Subcutaneous abdominal adipose tissue (tissue), 5 donors: ENCODE results near the gene KRTAP10-8.
"Not testable (repeated sequence)": the region's sequence is repeated elsewhere in the genome, so short reads cannot be mapped to it uniquely, and the experiment has no call there.

ENCODE experiments used
- H3K27ac ChIP-seq: one replicate; pipeline ENCODE4 v1.7.0; 2013; ENCODE audit warnings: low read depth, mild to moderate bottlenecking, inconsistent platforms, low read length, moderate library complexity
- H3K27me3 ChIP-seq, 5 donors: one replicate each; pipeline ENCODE4 v1.7.0; 2013; ENCODE audit warnings: low read length in 5 of 5, inconsistent platforms in 1 of 5; ENCODE audit not compliant: control insufficient read depth in 5 of 5, insufficient read depth in 4 of 5
- H3K36me3 ChIP-seq, 5 donors: one replicate each; pipeline ENCODE4 v1.7.0; 2013; ENCODE audit warnings: low read length in 5 of 5; ENCODE audit not compliant: control insufficient read depth in 5 of 5, insufficient read depth in 5 of 5
- H3K4me1 ChIP-seq, 5 donors: one replicate each; pipeline ENCODE4 v1.7.0; 2013; ENCODE audit warnings: low read length in 5 of 5, mild to moderate bottlenecking in 3 of 5, moderate library complexity in 1 of 5; ENCODE audit not compliant: control insufficient read depth in 5 of 5, insufficient read depth in 5 of 5
- H3K4me3 ChIP-seq, 5 donors: one replicate each; pipeline ENCODE4 v1.7.0; 2013; ENCODE audit warnings: low read length in 5 of 5, low read depth in 1 of 5
- H3K9ac ChIP-seq, 5 donors: one replicate each; pipeline ENCODE4 v1.7.0; 2013; ENCODE audit warnings: low read length in 5 of 5, mild to moderate bottlenecking in 4 of 5, moderate library complexity in 3 of 5
- H3K9me3 ChIP-seq, 5 donors: one replicate each; pipeline ENCODE4 v1.7.0; 2013; ENCODE audit warnings: low read length in 5 of 5; ENCODE audit not compliant: control insufficient read depth in 5 of 5
- donor health status: healthy.
- donor health status: healthy.
- donor health status: healthy.
- donor health status: healthy.
- donor health status: healthy.

KRTAP10-8 gene

DNA sequence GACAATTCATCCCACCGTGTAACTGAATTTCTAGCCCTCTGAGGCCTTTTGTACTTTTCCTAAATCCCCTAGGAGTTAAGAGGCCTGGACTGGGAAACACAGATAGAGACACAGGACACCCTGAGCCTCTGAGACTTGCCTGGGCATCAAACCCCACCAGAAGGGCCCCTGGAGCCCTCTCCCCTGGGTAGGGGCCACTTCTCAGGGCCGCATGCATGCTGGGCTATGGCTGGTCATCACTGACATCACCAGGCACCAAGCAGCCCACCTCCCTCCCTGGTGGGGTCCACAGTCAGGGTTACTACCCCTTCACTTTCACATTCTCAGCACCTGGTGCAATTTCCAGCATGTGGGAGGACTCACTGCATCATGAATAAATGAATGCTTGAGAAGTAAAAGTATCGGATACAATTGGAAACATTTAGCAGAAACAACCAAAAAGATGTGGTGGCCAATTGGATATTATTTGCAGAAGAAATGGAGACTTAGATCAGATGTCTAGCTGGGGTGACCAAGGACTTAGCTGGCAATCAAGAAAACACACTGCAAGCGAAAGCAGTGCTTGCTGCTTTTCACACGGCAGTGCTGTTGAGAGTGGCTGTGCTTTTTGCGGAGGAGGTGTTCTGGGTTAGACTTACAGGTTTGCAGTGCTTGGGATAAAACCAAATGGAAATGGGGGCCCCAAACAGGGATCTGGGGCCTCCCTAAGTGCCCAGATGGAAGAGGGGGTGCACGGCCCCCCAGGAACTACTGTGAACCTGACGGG, 12.4 kb upstream of the KRTAP10-8 start:
- H3K27me3 ChIP-seq: peaks cover 9 to 36% (median 20%) of the 10 kb centered on the region in 5 donors
- no peak overlapping the region for H3K4me3 ChIP-seq
- no peaks in the 10 kb centered on the region for H3K36me3 ChIP-seq
- peaks cover 0 to 5% (median 0%) of the 10 kb centered on the region in 5 donors for H3K9me3 ChIP-seq
- no peak overlapping the region for H3K9ac ChIP-seq
- H3K4me1 ChIP-seq: no peaks in the 10 kb centered on the region
- no peak overlapping the region for H3K27ac ChIP-seq

DNA sequence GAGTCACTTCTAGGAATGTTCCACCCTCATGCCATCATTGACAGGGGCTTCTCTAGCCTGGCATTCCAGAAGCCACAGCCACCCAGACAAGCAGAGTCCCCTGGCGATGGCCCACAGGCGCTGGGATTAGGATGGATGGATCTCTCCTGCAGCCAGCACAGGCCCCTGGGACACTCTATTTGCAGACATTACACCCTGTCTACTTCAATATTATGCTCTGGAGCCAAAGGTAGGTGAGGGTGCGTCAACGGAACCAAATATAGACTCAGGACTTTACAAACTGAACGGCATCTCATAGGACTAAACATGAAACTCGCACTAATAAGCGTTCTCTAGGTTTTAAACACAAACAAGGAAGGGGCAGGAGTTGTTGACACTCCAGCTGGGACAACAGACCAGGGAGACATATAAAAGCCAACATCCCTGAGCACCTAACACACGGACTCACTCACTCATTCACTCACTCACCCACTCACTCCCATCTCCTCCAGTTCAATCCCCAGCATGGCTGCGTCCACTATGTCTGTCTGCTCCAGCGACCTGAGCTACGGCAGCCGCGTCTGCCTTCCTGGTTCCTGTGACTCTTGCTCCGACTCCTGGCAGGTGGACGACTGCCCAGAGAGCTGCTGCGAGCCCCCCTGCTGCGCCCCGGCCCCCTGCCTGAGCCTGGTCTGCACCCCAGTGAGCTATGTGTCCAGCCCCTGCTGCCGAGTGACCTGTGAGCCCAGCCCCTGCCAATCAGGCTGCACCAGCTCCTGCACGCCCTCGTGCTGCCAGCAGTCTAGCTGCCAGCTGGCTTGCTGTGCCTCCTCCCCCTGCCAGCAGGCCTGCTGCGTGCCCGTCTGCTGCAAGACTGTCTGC, 11.5 kb upstream of the KRTAP10-8 start, which contains the start of gene KRTAP10-7:
Gene KRTAP10-7, plus strand, starts transcription at position 480 of the 861 bp plus-strand sequence. Its CDS starts 25 bp downstream, at position 505.
- not testable (repeated sequence) for H3K27ac ChIP-seq, H3K4me3 ChIP-seq, H3K4me1 ChIP-seq, H3K9ac ChIP-seq, H3K36me3 ChIP-seq, H3K9me3 ChIP-seq
- peaks cover 9 to 36% (median 20%) of the 10 kb centered on the region in 5 donors for H3K27me3 ChIP-seq

DNA sequence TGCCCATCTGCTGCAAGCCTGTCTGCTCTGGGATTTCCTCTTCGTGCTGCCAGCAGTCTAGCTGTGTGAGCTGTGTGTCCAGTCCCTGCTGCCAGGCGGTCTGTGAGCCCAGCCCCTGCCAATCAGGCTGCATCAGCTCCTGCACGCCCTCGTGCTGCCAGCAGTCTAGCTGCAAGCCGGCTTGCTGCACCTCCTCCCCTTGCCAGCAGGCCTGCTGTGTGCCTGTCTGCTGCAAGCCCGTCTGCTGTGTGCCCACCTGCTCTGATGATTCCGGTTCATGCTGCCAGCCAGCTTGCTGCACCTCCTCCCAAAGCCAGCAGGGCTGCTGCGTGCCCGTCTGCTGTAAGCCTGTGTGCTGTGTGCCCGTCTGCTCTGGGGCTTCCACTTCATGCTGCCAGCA, 10.8 kb upstream of the KRTAP10-8 start:
- H3K36me3 ChIP-seq, H3K4me3 ChIP-seq, H3K9me3 ChIP-seq, H3K4me1 ChIP-seq, H3K27ac ChIP-seq, H3K9ac ChIP-seq: not testable (repeated sequence)
- peaks cover 9 to 36% (median 20%) of the 10 kb centered on the region in 5 donors for H3K27me3 ChIP-seq

DNA sequence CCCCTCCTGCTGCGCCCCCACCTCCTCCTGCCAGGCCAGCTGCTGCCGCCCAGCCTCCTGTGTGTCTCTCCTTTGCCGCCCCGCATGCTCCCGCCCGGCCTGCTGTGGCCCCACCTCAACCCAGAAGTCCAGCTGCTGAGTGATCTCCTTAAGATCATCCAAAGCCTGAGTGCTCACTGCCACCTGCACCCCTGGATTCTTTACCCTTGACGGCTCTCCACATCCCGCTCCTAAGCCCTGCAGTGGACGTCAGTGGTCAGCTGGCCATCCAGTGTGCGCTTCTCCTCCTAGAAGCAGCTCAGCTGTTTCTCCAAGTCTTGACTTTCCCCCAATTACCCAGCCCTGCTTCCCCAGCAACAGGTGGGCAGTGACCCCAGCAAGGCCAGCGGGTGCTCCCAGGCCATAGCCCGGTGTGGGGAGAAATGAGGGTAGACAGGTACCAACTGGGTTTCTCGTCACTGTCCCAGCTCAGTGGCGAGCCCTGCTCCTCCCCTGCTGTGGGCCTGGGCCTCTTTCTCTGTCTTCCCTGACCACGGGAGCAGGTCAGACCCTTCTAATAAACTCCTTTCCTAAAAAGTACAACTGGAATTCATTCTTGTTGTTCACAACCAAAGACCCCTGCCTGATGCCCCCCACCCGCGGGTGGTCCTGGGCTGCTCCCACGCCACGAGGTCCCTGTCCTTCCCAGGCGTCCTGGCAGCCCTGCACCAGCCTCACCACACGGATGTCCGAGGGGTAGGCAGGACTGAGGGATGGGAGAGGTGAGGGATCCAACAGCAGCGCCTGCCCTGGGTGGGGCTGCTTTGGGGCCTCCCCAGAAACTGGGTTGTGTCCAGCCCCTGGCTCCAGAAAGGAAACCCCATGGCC, 10.1 kb upstream of the KRTAP10-8 start:
- H3K4me3 ChIP-seq: no peak overlapping the region
- peaks cover 0 to 5% (median 0%) of the 10 kb centered on the region in 5 donors for H3K9me3 ChIP-seq
- H3K27ac ChIP-seq: no peak overlapping the region
- H3K27me3 ChIP-seq: peaks cover 9 to 36% (median 20%) of the 10 kb centered on the region in 5 donors
- H3K4me1 ChIP-seq: no peaks in the 10 kb centered on the region
- no peak overlapping the region for H3K9ac ChIP-seq
- H3K36me3 ChIP-seq: no peaks in the 10 kb centered on the region

DNA sequence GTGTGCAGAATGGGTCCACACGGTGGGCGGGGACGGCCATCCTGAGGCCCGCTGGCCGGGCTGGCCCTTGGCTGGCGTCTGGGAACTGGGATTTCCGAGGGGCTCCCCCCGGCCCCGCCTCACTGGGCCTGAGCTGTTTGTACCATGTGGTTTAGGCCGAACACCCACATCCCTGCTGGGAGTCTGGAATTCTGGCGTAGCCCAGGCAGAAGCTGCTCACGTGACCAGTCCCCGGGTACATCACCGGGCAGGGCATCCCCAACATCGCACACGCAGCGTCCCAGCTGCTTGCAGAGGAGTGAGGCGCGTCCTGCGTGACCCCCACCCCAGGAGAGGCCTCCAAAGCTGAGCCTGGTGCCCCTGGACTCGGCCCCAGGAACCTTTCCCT, 9.4 kb upstream of the KRTAP10-8 start:
- peaks cover 9 to 36% (median 20%) of the 10 kb centered on the region in 5 donors for H3K27me3 ChIP-seq

DNA sequence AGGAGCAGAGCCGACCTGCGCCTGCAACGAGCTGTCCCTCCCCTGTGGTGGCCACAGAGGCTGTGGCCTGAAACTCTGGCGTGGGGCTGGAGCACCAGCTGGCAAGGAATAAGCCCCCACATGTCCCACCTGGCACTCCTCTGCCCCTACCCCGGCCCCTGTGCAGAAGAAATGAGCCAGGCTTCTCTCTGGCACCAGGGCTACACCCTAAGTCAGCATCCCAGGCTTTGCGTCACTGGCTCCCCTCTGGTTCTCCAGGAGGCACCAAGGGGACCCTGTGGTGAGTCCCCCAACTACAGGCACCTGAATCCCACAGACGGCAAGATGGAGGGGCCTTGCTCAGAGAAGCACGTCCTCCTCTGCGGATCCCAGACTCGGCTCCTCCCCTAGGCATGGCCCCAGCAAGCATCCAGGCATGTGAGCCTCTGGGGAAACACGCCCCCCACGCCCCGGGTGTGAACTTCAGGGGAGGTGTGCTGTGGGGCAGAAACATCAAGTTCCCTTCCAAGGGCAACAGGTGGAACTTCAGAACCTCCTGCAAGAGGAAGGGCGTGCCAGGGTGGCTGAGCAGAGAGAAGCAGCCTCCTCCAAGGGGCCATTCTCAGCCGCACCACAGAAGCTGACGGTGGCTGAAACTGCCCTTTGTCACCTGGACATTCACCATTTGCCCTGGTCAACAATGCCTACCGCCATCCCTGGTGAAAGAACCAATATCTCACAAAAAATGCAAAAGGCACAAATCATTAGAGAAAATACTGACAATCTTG, 8.6 kb upstream of the KRTAP10-8 start:
- H3K4me1 ChIP-seq: no peaks in the 10 kb centered on the region
- H3K27me3 ChIP-seq: peaks cover 9 to 36% (median 20%) of the 10 kb centered on the region in 5 donors
- H3K36me3 ChIP-seq: no peaks in the 10 kb centered on the region
- H3K27ac ChIP-seq: no peak overlapping the region
- no peak overlapping the region for H3K4me3 ChIP-seq
- H3K9me3 ChIP-seq: peaks cover 0 to 5% (median 0%) of the 10 kb centered on the region in 5 donors
- no peak overlapping the region for H3K9ac ChIP-seq

More for the DNA sequence above, 9.4 kb upstream of the KRTAP10-8 start:
- Histone ChIP-seq H3K36me3 (no peaks in the 10 kb centered on the region), H3K9me3 (peaks cover 0 to 5% (median 0%) of the 10 kb centered on the region in 5 donors), H3K27ac (no peak overlapping the region), H3K9ac (no peak overlapping the region), H3K4me3 (no peak overlapping the region), H3K4me1 (no peaks in the 10 kb centered on the region)

DNA sequence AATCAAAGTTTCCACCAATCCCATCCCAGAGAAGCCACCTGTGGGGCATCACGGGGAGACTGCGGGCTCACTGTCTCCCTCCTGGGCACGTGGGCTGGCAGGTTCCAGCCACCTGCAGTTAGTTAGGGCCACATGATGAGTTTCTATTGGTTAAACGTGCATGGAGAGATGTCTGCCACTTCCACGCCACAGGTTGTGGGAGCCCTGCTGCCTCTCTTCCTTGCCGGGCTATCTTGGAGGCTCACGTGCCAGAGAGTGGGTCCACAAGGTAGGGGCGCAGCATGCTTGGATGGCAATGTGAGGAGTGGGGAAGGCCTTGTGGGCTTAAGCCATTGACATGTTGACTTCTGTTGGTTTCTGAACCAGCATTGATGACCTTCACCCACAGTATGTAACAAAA, 8.0 kb upstream of the KRTAP10-8 start:
- peaks cover 9 to 36% (median 20%) of the 10 kb centered on the region in 5 donors for H3K27me3 ChIP-seq
- peaks cover 0 to 5% (median 2%) of the 10 kb centered on the region in 5 donors for H3K9me3 ChIP-seq
- no peaks in the 10 kb centered on the region for H3K36me3 ChIP-seq
- H3K9ac ChIP-seq: no peak overlapping the region
- H3K27ac ChIP-seq: no peak overlapping the region
- H3K4me3 ChIP-seq: no peak overlapping the region
- no peaks in the 10 kb centered on the region for H3K4me1 ChIP-seq

DNA sequence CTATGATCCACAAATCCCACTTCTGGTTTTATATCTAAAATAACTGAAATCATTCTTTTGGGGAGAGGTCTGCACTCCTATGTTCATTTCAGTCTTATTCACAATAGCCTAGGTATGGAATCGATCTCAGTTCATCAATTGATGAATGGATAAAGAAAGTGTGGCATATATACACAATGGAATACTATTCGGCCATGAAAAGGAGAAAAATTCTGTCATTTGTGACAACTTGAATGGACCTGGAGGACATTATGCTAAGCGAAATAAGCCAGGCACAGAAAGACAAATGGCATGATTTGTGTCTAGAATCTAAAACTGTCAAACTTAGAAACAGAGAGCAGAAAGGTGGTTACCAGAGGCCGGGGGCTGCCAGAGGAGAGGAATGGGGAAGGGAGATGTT, 5.4 kb upstream of the KRTAP10-8 start:
- Histone ChIP-seq H3K9me3 (peaks cover 2 to 25% (median 15%) of the 10 kb centered on the region in 5 donors), H3K27me3 (peaks cover 8 to 20% (median 13%) of the 10 kb centered on the region in 5 donors), H3K9ac (no peak overlapping the region), H3K4me1 (no peaks in the 10 kb centered on the region), H3K36me3 (no peaks in the 10 kb centered on the region), H3K4me3 (no peak overlapping the region), H3K27ac (no peak overlapping the region)

DNA sequence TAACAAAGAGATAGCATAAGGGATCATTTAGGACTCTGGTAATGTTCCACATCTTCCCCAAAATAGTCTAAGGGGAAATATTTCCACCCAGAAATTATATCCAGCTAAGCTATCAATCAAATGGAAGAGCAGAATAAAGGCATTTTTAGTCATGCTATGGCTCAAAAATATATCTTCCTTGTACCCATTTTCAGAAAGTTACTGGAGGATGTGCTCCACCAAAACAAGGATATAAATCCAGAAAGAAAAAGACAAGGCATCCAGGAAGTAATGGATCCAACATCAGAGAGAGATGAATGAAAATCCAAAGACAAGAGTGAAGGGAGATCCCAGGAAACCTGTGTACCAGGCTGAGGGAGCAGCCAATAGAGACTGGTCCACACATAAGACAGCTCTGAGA, 2.7 kb upstream of the KRTAP10-8 start:
- H3K36me3 ChIP-seq: no peaks in the 10 kb centered on the region
- peaks cover 0 to 19% (median 10%) of the 10 kb centered on the region in 5 donors for H3K27me3 ChIP-seq
- H3K9ac ChIP-seq: no peak overlapping the region
- H3K4me3 ChIP-seq: no peak overlapping the region
- H3K4me1 ChIP-seq: no peaks in the 10 kb centered on the region
- H3K27ac ChIP-seq: no peak overlapping the region
- peaks cover 2 to 30% (median 22%) of the 10 kb centered on the region in 5 donors for H3K9me3 ChIP-seq
